H1 (cell line): Measurements from ENCODE around the gene KCNK3. TPM values are rescaled to one million over a fixed set of nuclear protein-coding genes. Genes with fewer than 3 reads are reported as not detected.

ENCODE experiments used
- CTCF ChIA-PET: fragments of 300-600 bp; sonication (Branson Sonifier 250); formaldehyde crosslinking; loops from one replicate; lab custom pipeline; 2021; ENCODE audit not compliant: partially characterized antibody; lab: Charles Lee
- POLR2A ChIA-PET: fragments of 300-600 bp; sonication (Branson Sonifier 250); formaldehyde crosslinking; loops from one replicate; lab custom pipeline; 2021; ENCODE audit warnings: inconsistent platforms; ENCODE audit not compliant: partially characterized antibody; lab: Charles Lee
- DNase-seq, 2 experiments: peaks; one replicate each; pipeline versions ENCODE4 v3.0.0 to v3.0.0-alpha.2; 2010 to 2022; ENCODE audit warnings: low spot score in 2 of 2, low read depth in 1 of 2, mixed read lengths in 1 of 2
- FAIRE-seq: peaks from 2 replicates; lab custom pipeline; 2011; peaks lifted over from hg19 to GRCh38; lab: Jason Lieb, UNC
- H2AFZ ChIP-seq: 2 replicates; pipeline ENCODE4 v1.8.1; 2012; ENCODE audit warnings: low read length, inconsistent platforms
- H2AK5ac ChIP-seq: 2 replicates; pipeline ENCODE4 v1.6.1; 2013; ENCODE audit warnings: low read depth, low read length
- H2BK120ac ChIP-seq: replicated peaks from 2 replicates; pipeline ENCODE3; 2013; ENCODE audit warnings: low read depth, low read length, inconsistent platforms
- H2BK12ac ChIP-seq: 2 replicates; pipeline ENCODE4 v1.6.1; 2013; ENCODE audit warnings: low read depth, low read length
- H2BK15ac ChIP-seq: 2 replicates; pipeline ENCODE4 v1.6.1; 2013; ENCODE audit warnings: low read length
- H2BK20ac ChIP-seq: 2 replicates; pipeline ENCODE4 v1.6.1; 2013; ENCODE audit warnings: low read length
- H2BK5ac ChIP-seq: 2 replicates; pipeline ENCODE4 v1.6.1; 2013; ENCODE audit warnings: low read depth, low read length
- H3K14ac ChIP-seq: 2 replicates; pipeline ENCODE4 v1.6.1; 2013; ENCODE audit warnings: inconsistent platforms; ENCODE audit not compliant: insufficient read length
- H3K18ac ChIP-seq: 2 replicates; pipeline ENCODE4 v1.6.1; 2013; ENCODE audit warnings: low read length; ENCODE audit errors: extremely low read depth
- H3K23ac ChIP-seq: 2 replicates; pipeline ENCODE4 v1.6.1; 2013; ENCODE audit warnings: inconsistent platforms; ENCODE audit not compliant: insufficient read length
- H3K23me2 ChIP-seq: 2 replicates; pipeline ENCODE4 v1.6.1; 2013; ENCODE audit warnings: low read depth, low read length
- H3K27ac ChIP-seq: 2 replicates; pipeline ENCODE4 v1.6.1; 2011; ENCODE audit warnings: low read depth, low read length, inconsistent platforms
- H3K27me3 ChIP-seq, 4 experiments: replicated peaks in 1 of 4; 1 replicate in 1 of 4; 2 replicates in 3 of 4; pipeline versions ENCODE4 v1.6.1 to v1.8.1; 2011 to 2013; ENCODE audit warnings: low read length in 3 of 4, mild to moderate bottlenecking in 3 of 4, inconsistent platforms in 2 of 4, mixed read lengths in 2 of 4, moderate library complexity in 1 of 4; ENCODE audit not compliant: control insufficient read depth in 3 of 4, insufficient read depth in 3 of 4; ENCODE audit errors: extremely low read depth in 1 of 4
- H3K36me3 ChIP-seq, 4 experiments: 2 replicates each; pipeline versions ENCODE4 v1.6.1 to v1.8.1; 2011 to 2013; ENCODE audit warnings: mild to moderate bottlenecking in 4 of 4, low read length in 3 of 4, moderate library complexity in 2 of 4, control low read depth in 1 of 4, inconsistent platforms in 1 of 4; ENCODE audit not compliant: insufficient read depth in 4 of 4, control insufficient read depth in 2 of 4
- H3K4ac ChIP-seq: replicated peaks from 2 replicates; pipeline ENCODE3; 2013; ENCODE audit warnings: low read length, low read depth, mixed read lengths, inconsistent platforms; ENCODE audit not compliant: insufficient read length
- H3K4me1 ChIP-seq, 4 experiments: replicated peaks in 1 of 4; 1 replicate in 1 of 4; 2 replicates in 3 of 4; pipeline versions ENCODE4 v1.6.1 to v1.8.1; 2011 to 2013; ENCODE audit warnings: low read length in 3 of 4, inconsistent platforms in 2 of 4, mixed read lengths in 1 of 4; ENCODE audit not compliant: insufficient read depth in 4 of 4, control insufficient read depth in 3 of 4
- H3K4me2 ChIP-seq, 2 experiments: 2 replicates each; pipeline versions ENCODE4 v1.6.1 to v1.8.1; 2011 to 2013; ENCODE audit warnings: low read depth in 2 of 2, low read length in 2 of 2, control low read depth in 1 of 2, inconsistent platforms in 1 of 2, mild to moderate bottlenecking in 1 of 2; ENCODE audit not compliant: insufficient read depth in 1 of 2
- H3K4me3 ChIP-seq, 4 experiments: fragments of 200-600, 300-600 bp in 1 of 4; sonication (generic), shearing (Covaris generic), sonication (Bioruptor Twin) in 1 of 4; 2 replicates each; pipeline versions ENCODE4 v1.5.1 to v1.8.1; 2011 to 2016; ENCODE audit warnings: low read length in 4 of 4, low read depth in 3 of 4, control low read depth in 2 of 4, inconsistent platforms in 2 of 4, mild to moderate bottlenecking in 2 of 4, mixed read lengths in 1 of 4, moderate library complexity in 1 of 4; ENCODE audit not compliant: insufficient read depth in 2 of 4; ENCODE audit errors: extremely low read depth in 1 of 4
- H3K56ac ChIP-seq: replicated peaks from 2 replicates; pipeline ENCODE3; 2013; ENCODE audit warnings: low read depth, mild to moderate bottlenecking, mixed read lengths, low read length, inconsistent platforms; ENCODE audit not compliant: insufficient read length
- H3K79me1 ChIP-seq: 2 replicates; pipeline ENCODE4 v1.6.1; 2013; ENCODE audit warnings: low read depth, low read length, control low read depth
- H3K79me2 ChIP-seq, 2 experiments: 2 replicates each; pipeline versions ENCODE4 v1.6.1 to v1.8.1; 2012 to 2013; ENCODE audit warnings: low read length in 2 of 2, mild to moderate bottlenecking in 2 of 2, inconsistent platforms in 1 of 2; ENCODE audit not compliant: insufficient read depth in 2 of 2, control insufficient read depth in 1 of 2
- H3K9ac ChIP-seq, 4 experiments: replicated peaks in 1 of 4; 1 replicate in 1 of 4; 2 replicates in 3 of 4; pipeline versions ENCODE4 v1.6.1 to v1.8.1; 2011 to 2013; ENCODE audit warnings: low read depth in 3 of 4, low read length in 3 of 4, control low read depth in 2 of 4, mild to moderate bottlenecking in 2 of 4, moderate library complexity in 2 of 4, inconsistent platforms in 1 of 4; ENCODE audit errors: extremely low read depth in 1 of 4
- H3K9me3 ChIP-seq, 2 experiments: 2 replicates each; pipeline versions ENCODE4 v1.6.1 to v1.8.1; 2012 to 2013; ENCODE audit warnings: mild to moderate bottlenecking in 2 of 2, moderate library complexity in 2 of 2, control low read depth in 1 of 2, inconsistent platforms in 1 of 2, low read depth in 1 of 2, low read length in 1 of 2, mixed read lengths in 1 of 2; ENCODE audit not compliant: insufficient read depth in 2 of 2
- H4K20me1 ChIP-seq, 2 experiments: replicated peaks in 1 of 2; 2 replicates each; pipeline versions ENCODE3 to v1.8.1; 2011 to 2013; ENCODE audit warnings: inconsistent platforms in 2 of 2, low read length in 2 of 2, mild to moderate bottlenecking in 1 of 2; ENCODE audit not compliant: insufficient read depth in 2 of 2, control insufficient read depth in 1 of 2
- H4K5ac ChIP-seq: 2 replicates; pipeline ENCODE4 v1.6.1; 2013; ENCODE audit warnings: low read length, low read depth, mixed read lengths, inconsistent platforms; ENCODE audit not compliant: insufficient read length
- H4K8ac ChIP-seq: 2 replicates; pipeline ENCODE4 v1.8.0; 2013; ENCODE audit warnings: mild to moderate bottlenecking, moderate library complexity, low read length, inconsistent platforms; ENCODE audit not compliant: insufficient read depth; ENCODE audit errors: extremely low read depth
- H4K91ac ChIP-seq: replicated peaks from 2 replicates; pipeline ENCODE3; 2013; ENCODE audit warnings: low read length, mixed read lengths, inconsistent platforms; ENCODE audit not compliant: insufficient read length
- BACH1 ChIP-seq: IDR thresholded peaks from 2 replicates; pipeline ENCODE4 v1.6.1; 2012; ENCODE audit warnings: low read length, improper control_type of control experiment
- CHD1 ChIP-seq: IDR thresholded peaks from 2 replicates; pipeline ENCODE4 v1.6.1; 2012; ENCODE audit warnings: low read depth, low read length, improper control_type of control experiment
- CTCF ChIP-seq, 3 experiments: IDR thresholded peaks; 1 replicate in 2 of 3; 2 replicates in 1 of 3; pipeline versions ENCODE4 v1.5.1 to v1.6.1; 2011; ENCODE audit warnings: low read length in 3 of 3, mild to moderate bottlenecking in 3 of 3, inconsistent platforms in 2 of 3, low read depth in 1 of 3, moderate library complexity in 1 of 3; ENCODE audit not compliant: insufficient read depth in 1 of 3; ENCODE audit errors: control extremely low read depth in 1 of 3
- GABPA ChIP-seq: IDR thresholded peaks from 2 replicates; pipeline ENCODE4 v1.6.1; 2011; ENCODE audit warnings: mild to moderate bottlenecking, low read length, moderate library complexity, borderline replicate concordance; ENCODE audit not compliant: insufficient read depth
- SP4 ChIP-seq: IDR thresholded peaks from 2 replicates; pipeline ENCODE4 v1.6.1; 2012; ENCODE audit warnings: low read length, inconsistent platforms
- TEAD4 ChIP-seq: IDR thresholded peaks from 2 replicates; pipeline ENCODE4 v1.6.1; 2012; ENCODE audit warnings: low read depth, low read length, inconsistent platforms, mixed read lengths
- WGBS, 2 experiments: shearing (Covaris generic) in 1 of 2; methylation state at CpG; one replicate each; pipeline versions ENCODE4 v1.1.6 to v1.1.7; 2013 to 2015; ENCODE audit warnings: low lambda C conversion rate in 2 of 2, mixed read lengths in 2 of 2, inconsistent platforms in 1 of 2, low coverage in 1 of 2, missing lambda C conversion rate in 1 of 2; ENCODE audit not compliant: insufficient replicate concordance in 2 of 2, insufficient coverage in 1 of 2, insufficient read length in 1 of 2; ENCODE audit errors: extremely low coverage in 1 of 2, missing lambda C conversion rate in 1 of 2; 5-methylcytosine and 5-hydroxymethylcytosine counted together
- polyA plus RNA-seq, 7 experiments: library from polyadenylated mRNA; depleted of rRNA in 3 of 7; stranded (reverse) in 5 of 7; unstranded in 2 of 7; fragments of >200 nt in 5 of 7; fragments of 200-250 nt in 2 of 7; gene quantifications; 1 replicate in 5 of 7; 2 replicates in 1 of 7; 4 replicates in 1 of 7; pipeline versions ENCODE4 v1.2.1 to v1.2.3, GENCODE V29; 2011 to 2013; ENCODE audit warnings: missing spikeins in 2 of 7, mixed read lengths in 2 of 7
- total RNA-seq: library from RNA; stranded (reverse); fragmentation: NEBNext Ultra II Directional; extraction: Animal tissue kit (Norgen Biotek cat#: 25700); gene quantifications from 2 replicates; pipeline ENCODE4 v1.2.1, GENCODE V29; 2021
- TF ChIP-seq, protein P1 (sequence below): IDR thresholded peaks from 2 replicates; pipeline ENCODE4 v1.6.1; 2012; ENCODE audit warnings: low read length, inconsistent platforms

Gene KCNK3
- total and polyA plus RNA-seq, 2 of the 8 experiments (the other 6 are each of a cell fraction or from before 2014, with no cell fraction given), result 0.29 to 0.30 TPM

- H4K5ac ChIP-seq, result no peak overlapping the region
- no peak overlapping the region for H2AK5ac ChIP-seq
- no peak overlapping the region for H3K23ac ChIP-seq
- H3K4me1 ChIP-seq, result peaks cover 0 to 2% (median under 1%) of the 10 kb centered on the region in 4 experiments; a peak in 3 of 7 replicates
- H3K4me2 ChIP-seq, result no peak overlapping the region
- WGBS, 2 experiments, result 89% methylated on average over 13 of the region's 13 CpGs; no CpG with 5 or more reads in 1 of the 2 experiments
- H3K4ac ChIP-seq, result no peak overlapping the region
- no peak overlapping the region for H2AFZ ChIP-seq
- POLR2A ChIA-PET, result interaction anchor here (1.0 kb wide), 1 partner anchor 9 kb away, joined by 3 read pairs; no protein-coding TSS in a partner anchor
- H3K14ac ChIP-seq, result no peak overlapping the region
- no peak overlapping the region for H4K91ac ChIP-seq
- H3K9ac ChIP-seq, result no peak overlapping the region
- no peak overlapping the region for H3K18ac ChIP-seq
- H4K8ac ChIP-seq, result no peak overlapping the region
- no peaks in the 10 kb centered on the region for H3K27me3 ChIP-seq
- H3K23me2 ChIP-seq, result no peaks in the 10 kb centered on the region
- peaks cover 2 to 8% of the 10 kb centered on the region in 2 experiments for H4K20me1 ChIP-seq
- CTCF ChIA-PET, result interaction anchor here (0.7 to 2.4 kb wide), 2 partner anchors 9 to 46 kb away, joined by 3 to 11 read pairs; no protein-coding TSS in a partner anchor
- no peak overlapping the region for H2BK5ac ChIP-seq
- no peak for DNase-seq
- peaks cover 6% of the 10 kb centered on the region; the same call in 1 of the 2 replicates for H3K79me1 ChIP-seq
- no peak overlapping the region for H3K56ac ChIP-seq
- no peaks in the 10 kb centered on the region; a peak in 1 of 4 replicates for H3K79me2 ChIP-seq
- H3K9me3 ChIP-seq, result no peaks in the 10 kb centered on the region
- no peak overlapping the region for H2BK15ac ChIP-seq
- H2BK20ac ChIP-seq, result no peak overlapping the region; the same call in 1 of the 2 replicates
- no peak overlapping the region for H3K27ac ChIP-seq
- no peak overlapping the region for H2BK120ac ChIP-seq
- H3K36me3 ChIP-seq, result no peaks in the 10 kb centered on the region; a peak in 1 of 8 replicates
- no peak overlapping the region for H3K4me3 ChIP-seq
- no peak overlapping the region for H2BK12ac ChIP-seq
- no peak for FAIRE-seq
- TF ChIP-seq TEAD4 (no peak), BACH1 (no peak), SP4 (no peak), GABPA (no peak), CTCF (IDR thresholded peaks at IDR 0.05; ENCODE audit: control extremely low read depth in 1 of 3, insufficient read depth in 1 of 3, low read depth in 1 of 3, low read length in 3 of 3) (no peak), CHD1 (no peak)
- TF ChIP-seq, protein P1, sequence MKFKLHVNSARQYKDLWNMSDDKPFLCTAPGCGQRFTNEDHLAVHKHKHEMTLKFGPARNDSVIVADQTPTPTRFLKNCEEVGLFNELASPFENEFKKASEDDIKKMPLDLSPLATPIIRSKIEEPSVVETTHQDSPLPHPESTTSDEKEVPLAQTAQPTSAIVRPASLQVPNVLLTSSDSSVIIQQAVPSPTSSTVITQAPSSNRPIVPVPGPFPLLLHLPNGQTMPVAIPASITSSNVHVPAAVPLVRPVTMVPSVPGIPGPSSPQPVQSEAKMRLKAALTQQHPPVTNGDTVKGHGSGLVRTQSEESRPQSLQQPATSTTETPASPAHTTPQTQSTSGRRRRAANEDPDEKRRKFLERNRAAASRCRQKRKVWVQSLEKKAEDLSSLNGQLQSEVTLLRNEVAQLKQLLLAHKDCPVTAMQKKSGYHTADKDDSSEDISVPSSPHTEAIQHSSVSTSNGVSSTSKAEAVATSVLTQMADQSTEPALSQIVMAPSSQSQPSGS, result no peak
Observed at GRCh38 chr2:26772064-26773001, 79.8 kb downstream of the KCNK3 start.
